ENCODE results near the gene ATG2B. TPM values are rescaled to one million over a fixed set of nuclear protein-coding genes. Genes with fewer than 3 reads are reported as not detected.

Gene ATG2B
- polyA plus RNA-seq, 4 donors = 3.8 to 32.0 (median 4.9) TPM

Other genes with a start within 250 kb of the ATG2B start
- 1 to 10 TPM; 1.3 to 8.2 (median 5.9) TPM for gene BDKRB2, start 158.5 kb downstream of the ATG2B start, polyA plus RNA-seq
- gene BDKRB1, start 107.1 kb downstream of the ATG2B start, polyA plus RNA-seq = 1 to 10 TPM; 1.1 to 4.3 (median 1.7) TPM
- gene GSKIP, start 185 bp upstream of the ATG2B start, polyA plus RNA-seq = 100 to 1,000 TPM in 2 of 4 donors, 10 to 100 TPM in 2; 38.1 to 215 (median 102) TPM
- gene AK7, start 28.8 kb upstream of the ATG2B start, polyA plus RNA-seq = 1 to 10 TPM; 1.6 to 3.0 (median 1.8) TPM
- 100 to 1,000 TPM in 1 of 4 donors, 10 to 100 TPM in 3; 58.1 to 182 (median 74.1) TPM for gene PAPOLA, start 139.0 kb upstream of the ATG2B start, polyA plus RNA-seq

All from small intestine (tissue), 4 donors.